HepG2 (cell line): ENCODE data around the gene LAPTM4A. TPM values are rescaled to one million over a fixed set of nuclear protein-coding genes. Genes with fewer than 3 reads are reported as not detected.

Experiments used
- ETS1 ChIP-seq: sonication (generic); formaldehyde crosslinking; IDR thresholded peaks from 2 replicates; pipeline ENCODE4 v1.4.0; 2020; ENCODE audit warnings: missing genetic modification reagents
- FOXJ3 ChIP-seq: sonication (generic); formaldehyde crosslinking; IDR thresholded peaks from 2 replicates; pipeline ENCODE4 v1.4.0; 2020; ENCODE audit warnings: missing genetic modification reagents, mild to moderate bottlenecking, borderline replicate concordance
- GZF1 ChIP-seq: sonication (generic); formaldehyde crosslinking; IDR thresholded peaks from 2 replicates; pipeline ENCODE4 v1.5.1; 2020; ENCODE audit warnings: mild to moderate bottlenecking, missing genetic modification reagents
- LCORL ChIP-seq, 2 experiments: fragments of 450-650 bp in 1 of 2; sonication (generic) in 1 of 2; formaldehyde crosslinking in 1 of 2; IDR thresholded peaks; 2 replicates each; pipeline versions ENCODE4 v1.5.0 to v1.6.1; 2017 to 2020; ENCODE audit warnings: antibody characterized with exemption in 1 of 2, missing genetic modification reagents in 1 of 2
- MAFK ChIP-seq, 2 experiments: IDR thresholded peaks in 1 of 2; conservative IDR thresholded peaks in 1 of 2; 2 replicates each; pipeline ENCODE4 v1.6.1; 2011; ENCODE audit warnings: improper control_type of control experiment in 2 of 2, low read length in 2 of 2
- NFKBIZ ChIP-seq: IDR thresholded peaks from 2 replicates; pipeline ENCODE4 v1.6.1; 2018; ENCODE audit warnings: missing genetic modification reagents, missing compliant biosample characterization
- PLRG1 ChIP-seq: fragments of 450-650 bp; conservative IDR thresholded peaks from 2 replicates; pipeline ENCODE4 v1.6.1; 2016
- RARA ChIP-seq: IDR thresholded peaks from 2 replicates; pipeline ENCODE4 v1.6.1; 2016; ENCODE audit warnings: missing genetic modification reagents, missing compliant biosample characterization
- RBM39 ChIP-seq: fragments of 200-400 bp; formaldehyde crosslinking; IDR thresholded peaks from one replicate; pipeline ENCODE4 v1.6.1; 2018; ENCODE audit warnings: antibody characterized with exemption, mild to moderate bottlenecking, low read depth, low read length; ENCODE audit not compliant: poor library complexity, severe bottlenecking
- SSRP1 ChIP-seq: IDR thresholded peaks from 2 replicates; pipeline ENCODE4 v1.6.1; 2016; ENCODE audit warnings: control low read depth
- TFDP2 ChIP-seq: sonication (generic); formaldehyde crosslinking; IDR thresholded peaks from 2 replicates; pipeline ENCODE4 v1.4.0; 2020; ENCODE audit warnings: missing genetic modification reagents
- TFE3 ChIP-seq: IDR thresholded peaks from 2 replicates; pipeline ENCODE4 v1.6.1; 2016
- TGIF2 ChIP-seq: IDR thresholded peaks from 2 replicates; pipeline ENCODE4 v1.6.1; 2016; ENCODE audit warnings: control low read depth, missing compliant biosample characterization
- U2AF1 ChIP-seq: fragments of 200-400 bp; formaldehyde crosslinking; optimal IDR thresholded peaks from 2 replicates; pipeline ENCODE3; 2017; ENCODE audit warnings: mild to moderate bottlenecking, low read depth, low read length
- ZBTB4 ChIP-seq: sonication (generic); formaldehyde crosslinking; IDR thresholded peaks from 2 replicates; pipeline ENCODE4 v1.4.0; 2020; ENCODE audit warnings: missing genetic modification reagents, mild to moderate bottlenecking, borderline replicate concordance
- ZNF24 ChIP-seq: fragments of 450-650 bp; IDR thresholded peaks from 2 replicates; pipeline ENCODE4 v1.6.1; 2017; ENCODE audit warnings: antibody characterized with exemption, mild to moderate bottlenecking
- ZNF333 ChIP-seq: sonication (generic); formaldehyde crosslinking; IDR thresholded peaks from 2 replicates; pipeline ENCODE4 v1.4.0; 2020; ENCODE audit warnings: mild to moderate bottlenecking, missing genetic modification reagents, borderline replicate concordance
- ZNF382 ChIP-seq: sonication (generic); formaldehyde crosslinking; IDR thresholded peaks from 2 replicates; pipeline ENCODE4 v1.5.0; 2020; ENCODE audit warnings: missing genetic modification reagents, mild to moderate bottlenecking, borderline replicate concordance
- ZNF496 ChIP-seq: sonication (generic); formaldehyde crosslinking; IDR thresholded peaks from 2 replicates; pipeline ENCODE4 v1.8.1; 2023; ENCODE audit warnings: mild to moderate bottlenecking, moderate library complexity, missing genetic modification reagents; ENCODE audit not compliant: insufficient replicate concordance
- ZNF709 ChIP-seq: sonication (generic); formaldehyde crosslinking; IDR thresholded peaks from 2 replicates; pipeline ENCODE4 v1.5.0; 2020; ENCODE audit warnings: mild to moderate bottlenecking, missing genetic modification reagents
- ZNF761 ChIP-seq: sonication (generic); formaldehyde crosslinking; conservative IDR thresholded peaks from 2 replicates; pipeline ENCODE4 v1.4.0; 2020; ENCODE audit warnings: mild to moderate bottlenecking, missing genetic modification reagents
- ZNF839 ChIP-seq: sonication (generic); formaldehyde crosslinking; IDR thresholded peaks from 2 replicates; pipeline ENCODE4 v1.4.0; 2020; ENCODE audit warnings: missing genetic modification reagents, mild to moderate bottlenecking, borderline replicate concordance
- ZSCAN12 ChIP-seq: sonication (generic); formaldehyde crosslinking; IDR thresholded peaks from 2 replicates; pipeline ENCODE4 v1.9.0; 2021; ENCODE audit warnings: mild to moderate bottlenecking, missing genetic modification reagents
- polyA plus RNA-seq, 8 experiments: library from polyadenylated mRNA; depleted of rRNA in 3 of 8; stranded (reverse) in 7 of 8; unstranded in 1 of 8; fragments of >200 nt; fragmentation: Illumina TruSeq in 4 of 8; extraction: Trizol in 4 of 8; gene quantifications; 2 replicates each; pipeline versions ENCODE4 v1.2.1 to v1.2.3, GENCODE V29; 2011 to 2016; ENCODE audit warnings: low read depth in 4 of 8, missing spikeins in 1 of 8, mixed read lengths in 1 of 8; ENCODE audit not compliant: insufficient read depth in 1 of 8
- total RNA-seq, 5 experiments: library from RNA; depleted of rRNA; stranded (reverse); fragments of >200 nt; fragmentation: Illumina TruSeq; extraction: Trizol; gene quantifications; 2 replicates each; pipeline ENCODE4 v1.2.3, GENCODE V29; 2016; ENCODE audit warnings: low read depth in 1 of 5

The LAPTM4A gene
- total and polyA plus RNA-seq, 2 of the 13 experiments (the other 11 are each of a cell fraction or from before 2014, with no cell fraction given), result 116 to 558 TPM

GRCh38 chr2:20051532-20052228, at the start of gene LAPTM4A (continued):
- TF ChIP-seq ZBTB4 (CRISPR knock-in tag) (peak; percentile 97), RBM39 (peak; percentile 97), ZNF761 (CRISPR knock-in tag) (peak; percentile 79), TGIF2 (CRISPR knock-in tag) (peak; percentile 82), ZNF382 (no peak), U2AF1 (peak; percentile 89), MAFK (conservative IDR thresholded peaks at IDR 0.05 in 1 of 2, IDR thresholded peaks at IDR 0.05 in 1 of 2; ENCODE audit: low read length in 2 of 2) (no peak), PLRG1 (no peak), LCORL (IDR thresholded peaks at IDR 0.05) (peak; percentile 59), LCORL (CRISPR knock-in tag; IDR thresholded peaks at IDR 0.05) (no peak; the same call in none of the 2 replicates), SSRP1 (CRISPR knock-in tag) (peak; percentile 83), GZF1 (CRISPR knock-in tag) (no peak), ZNF709 (CRISPR knock-in tag) (peak; percentile 80; the same call in 1 of the 2 replicates), ETS1 (CRISPR knock-in tag) (no peak), ZNF333 (no peak), ZSCAN12 (CRISPR knock-in tag) (0 out of 2 replicates have a peak, but pooled peaks have one; percentile 55), FOXJ3 (no peak; the same call in 1 of the 2 replicates), RARA (CRISPR knock-in tag) (peak; percentile 58), ZNF496 (CRISPR knock-in tag) (no peak), ZNF24 (no peak), TFDP2 (CRISPR knock-in tag) (peak; percentile 83), TFE3 (no peak; the same call in 1 of the 2 replicates), ZNF839 (peak; percentile 86; the same call in 1 of the 2 replicates), NFKBIZ (CRISPR knock-in tag) (peak; percentile 82; the same call in 1 of the 2 replicates)
